GM18520 (cell line): Measurements from ENCODE around the gene RAB36.

Experiments
- ATAC-seq: cut with Tn5 transposase; IDR thresholded peaks from one replicate; pipeline ENCODE4 v1.9.1; 2021; ENCODE audit not compliant: unreplicated experiment

RAB36 gene

DNA sequence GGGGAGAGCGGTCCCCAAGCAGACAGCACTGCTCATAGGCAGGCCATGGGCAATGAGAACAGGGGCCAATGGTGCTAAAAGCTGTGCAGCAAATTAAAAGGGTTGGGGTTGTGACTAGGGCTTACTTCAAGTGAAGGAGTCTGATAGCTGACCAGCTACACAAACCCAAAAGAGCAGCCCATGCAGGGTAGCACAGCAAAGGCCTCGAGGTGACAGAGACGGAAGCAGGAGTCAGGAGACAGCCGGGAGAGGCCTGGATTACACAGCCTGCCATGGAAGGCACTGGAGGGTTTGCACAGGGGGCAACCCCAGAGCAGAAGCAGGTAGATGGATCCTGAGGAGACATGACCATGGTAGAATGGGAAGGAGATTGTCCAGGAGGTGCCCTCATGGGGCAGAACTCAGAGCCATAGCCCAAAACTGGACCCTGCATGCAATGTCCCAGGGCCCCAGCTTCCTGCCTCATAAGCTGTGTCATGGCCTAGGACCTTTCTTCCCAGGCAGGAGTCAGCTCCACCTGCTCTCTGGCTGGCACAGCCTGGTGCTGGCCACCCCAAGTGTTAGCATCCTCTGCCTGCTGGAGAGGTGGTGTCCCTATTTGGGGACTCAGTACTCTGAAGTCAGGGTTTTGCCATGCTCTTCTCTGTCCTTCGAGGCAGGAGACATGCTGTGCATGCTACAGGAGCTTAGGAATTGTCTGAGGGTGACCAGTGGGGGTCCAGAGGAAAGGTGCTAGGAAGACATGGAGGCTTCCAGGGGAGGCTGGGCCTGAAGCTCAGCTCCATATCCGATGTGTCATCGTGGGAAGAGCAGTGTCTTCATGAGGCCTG, 36.8 kb upstream of the RAB36 start:
- ATAC-seq = no peak

DNA sequence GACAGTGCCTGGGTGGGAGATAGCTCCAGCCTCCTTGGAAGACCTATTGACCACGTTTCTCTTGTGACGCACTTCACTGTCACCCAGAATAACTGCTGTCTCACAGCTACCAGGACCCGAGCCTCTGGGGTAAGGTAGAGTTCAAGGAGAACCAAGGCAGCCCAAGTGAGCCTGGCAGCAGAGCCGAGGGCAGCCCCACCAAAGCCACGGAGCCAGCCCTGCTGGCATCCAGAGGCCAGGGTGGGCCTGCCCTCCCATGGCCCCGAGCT, 36.3 kb upstream of the RAB36 start:
- ATAC-seq = no peak

DNA sequence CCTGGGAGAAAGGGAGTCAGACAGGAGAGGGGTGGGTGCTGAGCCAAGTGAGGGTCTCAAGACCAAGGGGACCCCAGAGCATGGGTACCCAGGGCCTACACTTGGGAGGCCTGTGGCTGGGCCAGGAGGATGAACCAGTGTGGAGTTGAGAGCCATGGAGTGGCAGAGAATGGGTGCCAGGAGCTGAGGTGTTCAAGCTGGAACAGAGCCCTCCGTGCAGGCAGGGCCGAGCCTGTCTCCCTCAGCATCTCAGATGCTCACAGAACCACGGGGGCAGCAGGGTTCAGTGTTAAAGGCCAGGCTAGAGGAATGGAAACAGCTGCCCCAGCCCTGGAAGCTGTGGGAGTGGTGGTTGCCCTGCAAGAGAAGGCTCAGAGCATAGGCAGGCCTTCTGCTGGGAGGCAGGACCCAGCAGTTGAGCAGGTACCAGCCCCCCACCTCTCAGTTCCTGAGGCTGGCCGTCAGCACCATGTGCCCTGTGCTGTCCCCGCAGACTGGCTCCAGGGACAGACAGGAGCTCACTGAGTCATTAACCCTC, 35.8 kb upstream of the RAB36 start:
- no peak for ATAC-seq

DNA sequence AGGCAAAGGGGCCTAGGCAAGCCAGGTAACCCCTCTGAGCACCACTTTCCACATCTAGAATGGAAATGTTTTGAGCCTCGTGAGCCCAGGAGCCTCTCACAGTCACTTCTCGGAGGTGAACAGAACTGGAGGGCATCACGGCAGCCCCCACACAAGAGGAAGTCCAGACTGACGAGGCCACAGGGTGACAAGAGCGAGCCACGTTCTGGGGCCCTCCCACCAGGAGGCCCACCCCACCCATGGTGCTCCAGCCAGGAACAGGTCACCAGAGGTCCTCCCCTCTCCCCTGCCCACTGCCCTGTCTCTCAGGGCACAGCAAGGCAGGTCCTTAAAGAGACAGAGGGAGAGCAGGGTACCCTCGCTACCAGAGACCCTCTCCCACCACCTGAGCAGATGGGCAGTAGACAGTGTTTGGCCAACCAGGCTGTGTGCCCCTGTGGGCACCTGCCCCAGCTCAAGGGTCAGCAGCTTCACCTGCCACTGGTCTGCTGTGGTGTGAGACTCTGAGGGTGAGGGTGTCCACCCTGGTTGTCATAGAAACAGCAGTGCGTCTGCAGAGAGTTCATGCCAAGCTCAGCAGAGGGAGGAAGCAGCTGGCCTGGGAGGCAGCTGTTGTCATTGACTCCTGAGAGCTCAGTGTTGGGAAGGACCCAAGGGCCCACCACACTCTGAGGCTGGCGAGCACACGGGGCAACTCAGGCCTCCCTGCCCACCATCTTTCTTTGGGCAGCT, 34.9 kb upstream of the RAB36 start:
- no peak for ATAC-seq

DNA sequence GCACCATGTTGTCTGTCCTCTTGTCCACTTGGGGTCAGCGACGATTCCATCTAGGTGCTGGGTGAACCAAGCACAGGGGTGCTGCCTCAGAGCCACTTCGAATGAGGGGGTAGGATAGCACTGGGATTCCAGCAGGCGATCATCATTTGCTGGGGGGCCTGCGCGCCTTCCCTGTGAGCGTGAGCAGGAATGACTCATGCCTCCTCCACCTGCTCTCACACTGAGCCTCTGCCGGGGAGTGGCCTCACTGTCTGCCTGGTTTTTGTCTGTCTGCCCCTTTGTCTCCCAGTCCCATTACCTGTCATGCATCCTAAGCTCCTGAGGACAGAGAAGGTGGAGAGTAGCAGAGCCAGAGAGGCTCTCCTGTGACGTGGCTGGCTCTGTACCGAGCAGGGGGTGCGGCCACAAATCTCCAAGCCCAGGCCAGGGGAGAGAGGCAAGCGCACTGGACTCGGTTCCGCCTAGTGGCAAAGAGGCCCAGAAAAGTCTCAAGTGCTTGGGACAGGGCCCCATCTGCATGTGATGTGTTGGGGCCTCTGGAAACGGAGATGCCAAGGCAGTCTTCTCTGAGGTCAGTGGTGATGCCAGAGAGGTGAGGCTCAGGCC, 34.3 kb upstream of the RAB36 start:
- ATAC-seq = no peak

DNA sequence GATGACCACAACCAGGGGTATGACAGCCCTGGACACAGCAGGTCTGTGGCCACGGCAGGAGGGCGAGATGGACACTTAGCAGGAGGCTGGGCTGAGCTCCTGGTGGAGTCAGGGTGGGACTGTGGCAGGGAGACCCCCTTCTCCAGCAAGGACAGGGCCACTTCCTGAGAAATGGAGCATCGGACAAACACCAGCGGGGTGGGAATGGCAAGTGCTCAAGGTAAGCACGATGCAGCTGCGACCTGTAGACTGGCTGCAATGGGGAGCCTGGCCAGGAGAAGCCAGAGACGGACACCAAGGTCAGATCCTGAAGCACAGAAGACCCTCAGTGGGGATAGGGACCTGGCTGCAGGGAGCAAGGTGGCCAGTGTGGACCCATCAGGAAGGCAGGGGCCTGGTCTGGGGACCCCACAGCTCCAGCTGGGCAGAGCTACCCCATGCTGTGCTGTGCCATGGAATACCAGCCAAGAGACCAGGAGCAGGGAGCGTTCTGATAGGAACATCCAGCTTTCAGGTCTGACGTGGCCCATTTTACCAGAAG, 32.7 kb upstream of the RAB36 start:
- no peak for ATAC-seq

DNA sequence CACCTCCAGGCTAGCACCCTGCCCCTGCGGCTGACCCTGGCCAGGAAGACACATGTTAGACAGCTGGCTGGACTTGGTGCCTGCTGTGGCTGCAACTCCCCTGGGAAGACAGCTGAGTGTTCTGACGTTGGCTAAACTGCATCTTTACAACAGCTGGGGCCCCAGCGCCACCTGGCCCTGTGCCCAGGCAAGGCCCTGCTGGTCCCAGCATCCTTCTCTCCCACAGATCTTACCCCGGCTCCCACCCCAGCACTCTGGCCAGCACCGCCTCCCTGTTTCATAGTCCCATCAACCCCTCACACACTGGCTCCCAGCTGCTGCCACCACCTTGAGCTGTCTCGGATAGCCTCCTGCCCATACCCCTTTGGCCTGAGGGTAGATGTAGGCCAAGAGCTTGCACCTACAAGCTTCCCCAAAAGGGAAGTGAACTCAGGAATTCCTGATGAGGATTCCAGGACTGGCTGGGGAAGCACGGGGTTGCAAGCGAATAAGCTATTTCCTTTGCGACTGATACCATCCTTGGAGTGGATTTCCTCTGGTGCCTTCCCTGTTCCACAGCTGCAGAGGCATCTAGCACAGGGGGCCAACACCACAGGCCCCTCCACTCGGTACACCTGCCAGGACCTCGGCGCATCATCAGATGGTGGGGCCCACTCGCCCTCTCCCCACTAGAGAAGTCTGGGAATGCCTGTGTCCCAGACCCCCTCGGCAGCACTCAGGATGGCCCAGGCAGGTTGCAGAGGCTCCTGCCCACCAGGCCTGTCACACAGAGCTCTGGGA, 32.0 kb upstream of the RAB36 start:
- no peak for ATAC-seq

DNA sequence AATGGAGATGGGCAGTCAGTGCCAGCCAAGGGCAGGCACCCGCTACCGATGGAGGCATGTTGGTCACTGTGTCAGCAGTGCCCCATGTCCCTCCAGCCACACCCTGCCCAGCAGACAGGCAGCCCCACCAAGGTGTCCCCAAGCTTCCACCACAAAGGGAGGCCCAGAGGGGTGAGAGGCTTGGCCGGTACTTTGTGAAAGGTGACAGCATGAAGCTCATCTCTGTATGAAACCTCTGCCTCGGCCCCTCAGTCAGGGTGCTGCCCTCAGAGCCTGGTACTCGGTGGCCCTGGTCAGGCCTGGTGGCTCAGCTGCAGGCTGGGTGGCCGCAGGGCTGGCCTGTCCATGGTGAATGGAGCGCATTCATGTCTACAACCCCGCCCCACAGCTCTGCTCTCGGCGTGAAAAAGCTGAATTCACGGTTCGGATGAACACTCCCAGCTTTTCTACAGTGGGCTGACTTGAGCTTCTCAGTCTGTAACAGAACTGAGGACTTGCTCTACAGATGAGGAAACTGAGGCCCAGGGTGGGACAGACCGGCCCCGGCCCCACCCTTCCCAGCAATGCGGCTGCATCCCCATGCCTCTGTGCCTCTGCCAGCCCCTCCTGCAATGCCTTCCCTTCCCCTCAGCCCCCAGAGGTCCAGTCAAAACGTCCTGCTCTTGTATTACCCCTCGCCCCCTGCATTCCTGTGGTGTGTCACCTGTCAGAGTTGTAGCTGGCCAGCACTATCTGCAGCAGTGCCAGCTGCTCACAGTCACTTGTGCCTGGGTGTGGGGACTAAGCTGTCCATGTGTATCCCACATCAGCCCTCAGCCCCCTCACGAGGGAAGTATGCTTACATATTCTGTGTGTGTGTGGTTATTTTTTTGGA, 31.2 kb upstream of the RAB36 start:
- ATAC-seq = no peak

DNA sequence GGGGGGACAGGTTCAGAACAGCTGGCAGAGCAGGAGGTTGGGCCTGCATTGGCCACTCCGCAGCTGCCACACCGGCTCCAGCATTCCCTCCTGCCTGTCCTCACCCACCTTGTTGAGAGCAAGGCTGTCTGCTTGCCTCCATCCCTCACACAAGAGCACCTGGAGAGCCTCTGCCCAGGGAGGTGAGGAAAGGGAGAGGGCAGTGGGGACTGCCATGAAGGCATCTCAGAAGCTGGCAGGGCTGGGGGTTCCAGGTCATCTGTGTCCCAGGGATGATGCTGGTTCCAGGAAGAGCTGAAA, 30.6 kb upstream of the RAB36 start:
- no peak for ATAC-seq

DNA sequence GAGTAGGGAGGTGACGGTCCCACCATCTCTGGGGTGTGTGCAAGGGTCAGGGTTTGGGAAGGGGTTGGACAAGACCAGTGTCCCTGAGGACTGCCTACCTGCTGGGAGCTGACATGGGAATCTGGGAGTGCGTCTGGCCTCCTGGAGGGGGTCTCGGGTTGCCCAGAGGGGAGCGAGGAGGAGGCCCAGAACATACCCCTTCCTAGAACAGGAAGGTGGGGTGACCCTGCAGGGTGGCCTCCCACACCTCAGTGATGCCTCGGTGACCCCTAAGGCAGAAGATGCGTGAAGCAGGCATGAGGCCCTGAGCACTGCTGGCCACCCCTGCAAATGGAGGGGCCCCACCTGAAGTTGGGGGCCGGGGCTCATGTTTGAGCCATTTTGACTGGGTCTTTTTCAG, 29.9 kb upstream of the RAB36 start:
- no peak for ATAC-seq

DNA sequence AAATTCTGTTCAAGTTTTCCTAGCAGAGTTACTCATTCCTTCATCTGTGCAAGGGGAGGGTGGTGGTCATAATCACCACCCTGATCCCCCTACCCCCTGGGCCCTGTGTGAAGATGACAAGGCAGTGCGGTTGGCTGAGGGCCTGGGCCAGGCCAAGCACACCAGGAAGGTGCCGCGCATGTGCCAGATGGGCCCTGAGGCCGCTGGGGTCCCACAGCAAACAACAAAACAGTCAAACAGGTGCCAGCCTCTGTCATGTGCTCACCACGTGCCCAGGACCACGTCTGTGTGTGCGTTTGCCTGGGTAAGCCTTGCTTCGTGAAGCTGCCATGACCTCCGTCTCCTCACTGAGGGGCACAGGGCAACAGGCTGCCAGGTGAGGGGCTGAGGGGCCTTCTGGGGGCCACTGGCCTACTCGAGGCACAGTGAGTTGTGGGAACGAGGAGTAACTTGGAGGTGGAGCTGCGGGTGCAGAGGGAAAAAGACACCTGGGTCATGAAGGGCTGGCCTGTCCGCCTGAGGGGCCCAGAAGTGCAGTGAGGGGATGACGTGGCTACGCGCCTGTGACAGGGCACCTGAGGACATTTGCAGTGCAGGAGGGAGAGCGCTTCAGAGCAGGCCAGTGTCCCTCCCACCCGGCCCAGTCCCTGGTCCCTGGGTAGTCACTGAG, 29.3 kb upstream of the RAB36 start:
- ATAC-seq = no peak

DNA sequence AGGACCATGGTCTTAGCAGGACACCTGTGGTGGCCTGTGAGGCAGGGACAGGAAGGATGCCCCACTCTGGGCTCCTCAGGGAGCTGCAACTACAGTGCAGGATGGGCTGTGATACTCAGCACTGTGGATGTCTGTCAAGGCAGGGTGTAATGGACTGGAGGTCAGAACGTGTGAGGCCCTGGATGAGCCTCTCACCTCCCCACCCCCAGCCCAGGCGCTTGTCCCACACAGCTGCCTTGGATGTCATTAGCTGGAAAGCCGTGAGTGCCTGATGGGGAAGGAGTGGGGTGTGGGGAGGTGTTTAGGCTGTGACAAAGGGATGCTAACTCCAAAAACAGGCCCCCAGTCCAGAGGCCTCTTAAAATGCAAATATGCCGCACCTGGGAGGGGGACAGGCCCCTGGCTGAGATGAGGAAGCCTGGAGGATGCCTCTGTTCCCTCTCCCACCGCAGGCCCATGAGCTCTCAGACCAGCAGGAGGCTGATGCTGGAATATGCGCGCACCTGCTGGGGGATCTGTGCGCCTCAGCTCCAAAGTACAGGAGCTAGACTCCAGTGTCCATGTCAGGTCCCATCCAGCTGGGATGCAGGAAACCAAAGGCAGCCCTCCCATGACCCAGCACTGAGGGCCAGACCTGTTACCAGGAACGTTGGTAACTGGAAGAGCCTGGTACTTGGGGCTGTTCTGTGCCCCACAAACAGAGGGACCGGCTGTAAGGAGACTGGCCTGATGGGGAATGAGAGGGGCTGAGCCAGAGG, 28.6 kb upstream of the RAB36 start:
- ATAC-seq = no peak

DNA sequence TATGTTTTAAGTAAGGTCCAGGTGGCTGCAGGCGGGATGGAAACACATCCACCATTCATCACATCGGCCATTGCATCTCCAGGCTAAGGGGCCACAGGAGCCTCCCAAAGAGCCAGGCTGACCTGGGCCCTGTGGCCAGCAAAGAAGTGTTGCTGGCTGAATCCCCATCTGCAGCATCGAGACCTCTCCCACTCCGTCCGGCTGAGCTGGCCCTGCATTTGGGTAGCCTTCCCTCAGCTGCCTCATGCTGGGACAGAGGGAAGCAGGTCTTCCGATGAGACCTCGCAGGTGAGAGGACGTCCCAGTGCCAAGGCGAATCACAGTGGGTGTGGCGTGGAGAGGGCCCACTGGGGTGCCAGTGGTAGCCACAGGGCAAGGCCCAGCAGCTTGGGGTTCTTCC, 28.0 kb upstream of the RAB36 start:
- ATAC-seq = no peak

DNA sequence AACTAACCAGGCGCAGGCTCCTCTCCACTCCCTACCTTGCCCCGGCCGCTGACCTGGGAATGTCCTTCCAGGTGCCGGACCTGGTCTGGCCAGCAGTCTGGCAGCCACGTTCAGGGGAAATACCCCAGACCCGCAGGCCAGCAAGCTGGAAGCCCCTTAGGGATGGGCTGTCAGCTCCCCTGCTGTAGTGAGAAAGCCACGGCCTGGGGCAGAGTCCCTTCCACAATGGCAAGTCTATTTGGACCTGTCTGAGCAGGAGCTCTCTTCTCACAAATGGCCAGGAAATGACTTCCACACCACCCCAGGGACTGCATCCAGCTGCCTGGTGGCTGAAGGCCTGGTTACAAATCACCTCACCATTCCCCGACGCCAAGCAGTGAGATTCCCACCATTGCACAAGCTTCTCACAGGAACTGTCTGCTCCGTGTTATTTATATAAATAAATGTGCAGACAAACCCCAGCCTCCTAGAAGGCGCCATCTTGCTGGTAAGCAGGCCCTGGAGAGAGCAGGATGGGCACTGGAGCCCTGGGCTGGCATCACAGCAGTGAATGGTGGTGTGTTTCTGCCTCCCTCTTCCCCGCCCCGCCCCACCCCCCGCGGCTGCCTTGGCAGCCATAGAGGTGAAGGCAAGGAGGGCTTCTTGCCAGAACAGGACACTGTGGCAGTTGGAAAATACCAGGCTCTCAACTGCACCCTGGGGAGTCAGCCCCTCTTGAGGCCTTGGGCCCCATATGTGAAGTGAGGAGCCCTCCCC, 27.2 kb upstream of the RAB36 start:
- ATAC-seq = no peak

DNA sequence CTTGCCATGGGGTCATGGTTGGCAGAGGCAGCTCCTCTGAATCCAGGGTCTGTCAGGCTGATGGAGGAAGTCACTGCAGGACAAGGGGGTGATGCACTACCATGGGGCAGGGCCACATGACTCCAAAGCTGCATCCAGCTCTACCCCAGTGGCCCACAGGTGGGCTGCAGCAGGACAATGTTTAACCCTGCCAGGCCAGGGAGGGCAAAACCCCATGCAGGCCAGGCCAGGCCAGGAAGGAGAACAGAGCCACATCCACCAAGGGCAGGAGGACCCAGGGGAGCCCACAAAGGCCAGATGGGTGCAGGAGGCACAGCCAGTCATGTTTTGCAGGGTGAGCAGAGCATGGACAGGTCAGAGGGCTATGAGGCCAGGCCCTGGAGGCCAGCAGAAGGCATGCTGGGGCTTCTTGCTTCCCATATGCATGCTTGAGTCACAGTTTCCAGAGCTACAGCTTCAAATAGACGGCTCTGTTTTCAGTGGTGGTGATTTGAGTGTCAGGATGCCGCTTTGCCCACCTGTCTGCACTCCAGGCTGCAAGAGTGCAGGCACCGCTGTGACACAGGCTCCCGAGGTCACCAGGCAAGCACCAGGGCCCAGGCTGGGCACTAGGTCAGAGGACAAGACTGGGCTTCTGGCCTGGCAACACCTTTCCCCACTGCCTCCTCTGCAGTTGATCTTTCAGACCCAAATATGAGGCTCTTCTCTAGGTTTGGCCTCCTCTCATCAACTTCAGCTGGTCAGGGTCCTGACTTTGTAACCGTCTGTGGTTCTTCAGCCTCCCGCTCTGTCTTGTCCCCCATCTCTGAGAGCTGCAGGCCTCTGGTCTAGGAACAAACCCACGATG, 26.4 kb upstream of the RAB36 start:
- no peak for ATAC-seq

DNA sequence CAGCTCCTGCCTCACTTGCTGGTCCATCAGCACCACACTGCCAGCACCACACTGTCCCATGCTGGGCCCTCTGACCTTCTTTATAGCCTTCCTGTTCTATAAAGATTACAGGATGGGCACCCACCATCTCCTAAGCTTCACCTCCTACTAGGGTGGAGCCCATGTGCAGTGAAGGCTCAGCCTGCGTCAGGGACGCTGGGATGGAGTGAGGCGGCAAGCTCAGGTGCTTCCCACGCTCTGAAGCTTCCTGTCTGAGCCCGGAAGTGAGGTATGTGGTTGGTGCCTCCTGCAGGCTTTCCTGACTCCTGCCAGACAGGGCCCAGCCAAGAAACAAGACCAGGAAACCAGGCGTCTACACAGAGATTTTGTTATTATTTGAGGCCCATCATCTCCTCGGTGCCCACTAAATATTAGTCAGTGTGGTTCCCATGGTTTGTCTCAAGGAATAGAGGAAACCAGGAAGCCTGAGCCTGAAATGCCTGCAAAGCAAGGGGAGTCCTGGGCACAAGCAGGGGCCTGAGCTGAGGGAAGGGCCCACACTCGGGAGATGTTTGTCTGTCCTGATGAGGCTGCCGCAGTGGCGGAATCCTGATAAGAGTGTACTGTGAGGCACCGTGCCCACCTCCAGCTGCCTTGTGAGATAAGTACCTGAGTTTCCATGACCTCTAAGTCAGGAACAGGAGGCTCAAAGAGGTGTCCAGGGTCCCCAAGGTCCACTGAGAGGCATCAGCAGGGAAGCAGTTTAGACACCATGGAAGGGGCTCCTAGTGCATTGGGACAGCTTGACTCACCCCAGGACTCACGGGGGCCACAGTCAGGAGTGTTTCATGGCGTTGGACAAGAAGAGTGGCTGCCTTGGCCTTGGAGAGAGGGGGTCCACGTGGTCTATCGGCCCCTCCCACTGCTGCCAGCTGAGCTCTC, 25.5 kb upstream of the RAB36 start:
- no peak for ATAC-seq
